Epithelial cell of prostate (primary cell): ENCODE measurements around the gene MAST1.
"Not testable (repeated sequence)": the region's sequence is repeated elsewhere in the genome, so short reads cannot be mapped to it uniquely, and the experiment has no call there.

ENCODE experiments used
- DNase-seq: peaks from one replicate; pipeline ENCODE4 v3.0.0-alpha.2; 2011; ENCODE audit warnings: low read depth, low spot score
- H3K27ac ChIP-seq: fragments of 450-650 bp; 2 replicates; pipeline ENCODE4 v1.5.1; 2017; ENCODE audit warnings: mild to moderate bottlenecking

MAST1 gene

GRCh38 chr19:12838886-12839756, 806 bp downstream of the MAST1 start:
- no peak for DNase-seq
- no peak overlapping the region for H3K27ac ChIP-seq

- no peak overlapping the region for H3K27ac ChIP-seq
- DNase-seq, result peak; percentile 43
Observed at GRCh38 chr19:12840091-12841079, 2.1 kb downstream of the MAST1 start.

- no peak for DNase-seq
Observed at GRCh38 chr19:12841094-12841493, 2.8 kb downstream of the MAST1 start.

GRCh38 chr19:12842511-12842910, 4.2 kb downstream of the MAST1 start:
- no peak for DNase-seq
- no peak overlapping the region for H3K27ac ChIP-seq

More at GRCh38 chr19:12841094-12841493, 2.8 kb downstream of the MAST1 start:
- H3K27ac ChIP-seq, result no peak overlapping the region

GRCh38 chr19:12843328-12843727, 5.0 kb downstream of the MAST1 start:
- no peak for DNase-seq
- no peak overlapping the region for H3K27ac ChIP-seq

GRCh38 chr19:12843999-12844732, 5.9 kb downstream of the MAST1 start:
- no peak for DNase-seq
- H3K27ac ChIP-seq, result no peak overlapping the region

- DNase-seq, H3K27ac ChIP-seq: not testable (repeated sequence)
Observed at GRCh38 chr19:12846613-12847012, 8.3 kb downstream of the MAST1 start.

GRCh38 chr19:12847159-12848139, 9.1 kb downstream of the MAST1 start:
- DNase-seq, result peak; percentile 56
- H3K27ac ChIP-seq, result no peak overlapping the region

GRCh38 chr19:12856653-12857052, 18.3 kb downstream of the MAST1 start:
- H3K27ac ChIP-seq, result no peak overlapping the region
- DNase-seq, result no peak

- no peak for DNase-seq
- H3K27ac ChIP-seq, result no peak overlapping the region
Observed at GRCh38 chr19:12858041-12858928, 20.0 kb downstream of the MAST1 start.

- DNase-seq, result no peak
- no peak overlapping the region for H3K27ac ChIP-seq
Observed at GRCh38 chr19:12859546-12859945, 21.2 kb downstream of the MAST1 start.

GRCh38 chr19:12864143-12864542, 25.8 kb downstream of the MAST1 start:
- H3K27ac ChIP-seq, result no peak overlapping the region
- DNase-seq, result no peak

GRCh38 chr19:12864721-12865715, 26.7 kb downstream of the MAST1 start:
- no peak overlapping the region for H3K27ac ChIP-seq
- DNase-seq, result no peak

GRCh38 chr19:12865746-12866415, 27.6 kb downstream of the MAST1 start:
- DNase-seq, result no peak
- no peak overlapping the region for H3K27ac ChIP-seq

- DNase-seq, result no peak
- no peak overlapping the region for H3K27ac ChIP-seq
Observed at GRCh38 chr19:12866416-12867119, 28.3 kb downstream of the MAST1 start.
